OCI-LY3 (cell line): ENCODE data around the gene PCDH18.

Experiments used
- H2AFZ ChIP-seq: fragments of 200-600, 300-600 bp; shearing (Covaris generic); 2 replicates; pipeline ENCODE4 v1.6.0; 2014; ENCODE audit warnings: antibody characterized with exemption, low read depth, low read length
- H3K27ac ChIP-seq: fragments of 200-600, 300-600 bp; sonication (generic); 2 replicates; pipeline ENCODE4 v1.5.1; 2014; ENCODE audit warnings: mild to moderate bottlenecking, low read length, moderate library complexity, mixed read lengths
- H3K27me3 ChIP-seq: fragments of 200-600, 300-600 bp; sonication (generic); 2 replicates; pipeline ENCODE4 v1.6.1; 2014; ENCODE audit warnings: low read depth, low read length, mixed read lengths
- H3K36me3 ChIP-seq: fragments of 200-600, 300-600 bp; sonication (generic); replicated peaks from 2 replicates; pipeline ENCODE3; 2014; ENCODE audit warnings: low read depth, low read length, mixed read lengths
- H3K4me1 ChIP-seq: fragments of 300-600, 200-600 bp; sonication (generic); 2 replicates; pipeline ENCODE4 v1.6.1; 2014; ENCODE audit warnings: low read length, mixed read lengths
- H3K4me2 ChIP-seq: fragments of 200-600, 300-600 bp; sonication (generic); 2 replicates; pipeline ENCODE4 v1.6.1; 2014; ENCODE audit warnings: low read length, mixed read lengths
- H3K4me3 ChIP-seq: fragments of 300-600, 200-600 bp; sonication (generic); 2 replicates; pipeline ENCODE4 v1.5.1; 2014; ENCODE audit warnings: antibody characterized with exemption, mild to moderate bottlenecking, low read length, moderate library complexity
- H3K79me2 ChIP-seq: fragments of 300-600, 200-600 bp; shearing (Covaris generic); 2 replicates; pipeline ENCODE4 v1.6.1; 2014; ENCODE audit warnings: mild to moderate bottlenecking, low read length, mixed read lengths
- H3K9ac ChIP-seq: fragments of 300-600, 200-600 bp; shearing (Covaris generic); 2 replicates; pipeline ENCODE4 v1.6.0; 2014; ENCODE audit warnings: mild to moderate bottlenecking, low read length, moderate library complexity
- H3K9me3 ChIP-seq: fragments of 200-600, 300-600 bp; shearing (Covaris generic); 2 replicates; pipeline ENCODE4 v1.6.1; 2014; ENCODE audit warnings: low read length, mixed read lengths; ENCODE audit not compliant: insufficient read depth
- H4K20me1 ChIP-seq: fragments of 200-600, 300-600 bp; sonication (generic); 2 replicates; pipeline ENCODE4 v1.6.1; 2016; ENCODE audit warnings: low read length, mixed read lengths; ENCODE audit not compliant: insufficient read depth
- CTCF ChIP-seq: fragments of 200-600, 300-600 bp; sonication (generic); IDR thresholded peaks from 2 replicates; pipeline ENCODE4 v1.5.1; 2014; ENCODE audit warnings: antibody characterized with exemption, low read length, low read depth
- EZH2phosphoT487 ChIP-seq: fragments of 200-600 bp; shearing (Covaris generic); IDR thresholded peaks from 2 replicates; pipeline ENCODE4 v1.6.1; 2018; ENCODE audit warnings: antibody characterized with exemption, mixed run types, low read depth

The PCDH18 gene

GRCh38 chr4:137471895-137472294 is 60.4 kb downstream of the PCDH18 start:
- TF ChIP-seq EZH2phosphoT487, result no peak
- TF ChIP-seq CTCF, result no peak
- Histone ChIP-seq H3K4me2 (no peak overlapping the region), H3K79me2 (no peaks in the 10 kb centered on the region), H3K9me3 (peaks cover 17% of the 10 kb centered on the region; the same call in 1 of the 2 replicates), H3K4me1 (peaks cover 8% of the 10 kb centered on the region), H3K27me3 (no peaks in the 10 kb centered on the region), H3K4me3 (no peak overlapping the region), H4K20me1 (no peaks in the 10 kb centered on the region), H2AFZ (no peak overlapping the region), H3K36me3 (no peaks in the 10 kb centered on the region), H3K9ac (no peak overlapping the region), H3K27ac (no peak overlapping the region)

DNA sequence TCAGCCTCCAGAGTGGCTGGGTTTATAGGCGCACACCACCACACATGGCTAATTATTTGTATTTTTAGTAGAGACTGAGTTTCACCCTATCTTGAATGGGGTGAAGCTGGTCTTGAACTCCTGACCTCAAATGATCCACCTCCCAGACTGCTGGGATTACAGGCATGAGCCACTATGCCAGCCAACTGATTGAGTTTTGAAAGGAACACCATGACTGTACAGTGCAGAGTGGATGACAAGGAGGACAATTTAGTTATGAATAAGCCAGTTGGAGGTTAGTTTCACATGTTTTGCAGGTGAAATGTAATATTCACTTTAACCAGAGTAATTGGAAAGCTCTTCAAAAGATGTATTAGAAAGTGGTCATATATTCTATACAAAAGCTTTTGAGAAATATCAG is 60.8 kb downstream of the PCDH18 start:
- H3K27ac ChIP-seq, result no peak overlapping the region
- H3K4me2 ChIP-seq, result no peak overlapping the region
- H3K9me3 ChIP-seq, result peaks cover 22% of the 10 kb centered on the region; the same call in 1 of the 2 replicates
- TF ChIP-seq CTCF (no peak), EZH2phosphoT487 (no peak)
- no peak overlapping the region for H3K9ac ChIP-seq
- H4K20me1 ChIP-seq, result no peaks in the 10 kb centered on the region
- H3K36me3 ChIP-seq, result no peaks in the 10 kb centered on the region
- H3K4me3 ChIP-seq, result no peak overlapping the region
- H3K4me1 ChIP-seq, result peaks cover 8% of the 10 kb centered on the region
- no peaks in the 10 kb centered on the region for H3K79me2 ChIP-seq
- H2AFZ ChIP-seq, result no peak overlapping the region
- H3K27me3 ChIP-seq, result no peaks in the 10 kb centered on the region

- peaks cover 8% of the 10 kb centered on the region for H3K4me1 ChIP-seq
- H3K79me2 ChIP-seq, result no peaks in the 10 kb centered on the region
- H3K27me3 ChIP-seq, result no peaks in the 10 kb centered on the region
- no peak overlapping the region for H2AFZ ChIP-seq
- H3K36me3 ChIP-seq, result no peaks in the 10 kb centered on the region
- no peak overlapping the region for H3K4me2 ChIP-seq
- no peak overlapping the region for H3K9ac ChIP-seq
- H3K4me3 ChIP-seq, result no peak overlapping the region
- H3K9me3 ChIP-seq, result peaks cover 24% of the 10 kb centered on the region; the same call in 1 of the 2 replicates
- TF ChIP-seq CTCF (no peak), EZH2phosphoT487 (no peak)
- H4K20me1 ChIP-seq, result no peaks in the 10 kb centered on the region
- no peak overlapping the region for H3K27ac ChIP-seq
Measured at GRCh38 chr4:137470806-137471205, 61.5 kb downstream of the PCDH18 start.
